Gastrocnemius medialis (tissue), 4 donors: Measurements from ENCODE around the gene TMEM214.

Experiments
- POLR2A ChIP-seq, 2 donors: fragments of 450-650 bp; IDR thresholded peaks; one replicate each; pipeline ENCODE4 v1.6.1; 2017; ENCODE audit warnings: antibody characterized with exemption in 2 of 2, mild to moderate bottlenecking in 2 of 2, moderate library complexity in 2 of 2
- TF ChIP-seq, protein P1 (sequence below), 5 experiments: fragments of 450-650 bp in 3 of 5; fragments of 200-600 bp in 2 of 5; sonication (generic) in 2 of 5; IDR thresholded peaks in 4 of 5; conservative IDR thresholded peaks in 1 of 5; 1 replicate in 4 of 5; 2 replicates in 1 of 5; pipeline ENCODE4 v1.5.1; 2016 to 2019; ENCODE audit warnings: antibody characterized with exemption in 5 of 5, mild to moderate bottlenecking in 3 of 5, moderate library complexity in 3 of 5

DNA sequence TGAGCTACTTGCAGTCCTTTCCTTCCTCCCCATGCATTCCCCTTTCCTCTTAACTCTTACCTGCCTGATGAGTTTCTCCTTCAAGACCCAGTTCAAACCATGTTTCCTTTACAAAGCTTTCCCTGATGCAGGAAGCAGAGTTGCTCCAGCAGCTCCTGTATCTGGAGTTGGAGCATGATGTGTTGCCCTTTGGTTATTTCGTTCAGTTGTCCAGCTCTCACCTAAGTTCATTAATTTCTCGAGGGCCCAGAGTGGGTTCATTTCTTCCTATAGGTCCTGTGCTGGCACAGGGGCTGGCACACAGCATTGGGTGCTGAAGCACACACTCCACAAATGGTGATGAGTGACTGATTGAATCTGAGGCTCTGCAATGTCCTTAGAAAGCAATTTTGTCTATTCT lies 23.0 kb upstream of the TMEM214 start:
- TF ChIP-seq POLR2A (IDR thresholded peaks at IDR 0.05) = no peak
- TF ChIP-seq, protein P1, sequence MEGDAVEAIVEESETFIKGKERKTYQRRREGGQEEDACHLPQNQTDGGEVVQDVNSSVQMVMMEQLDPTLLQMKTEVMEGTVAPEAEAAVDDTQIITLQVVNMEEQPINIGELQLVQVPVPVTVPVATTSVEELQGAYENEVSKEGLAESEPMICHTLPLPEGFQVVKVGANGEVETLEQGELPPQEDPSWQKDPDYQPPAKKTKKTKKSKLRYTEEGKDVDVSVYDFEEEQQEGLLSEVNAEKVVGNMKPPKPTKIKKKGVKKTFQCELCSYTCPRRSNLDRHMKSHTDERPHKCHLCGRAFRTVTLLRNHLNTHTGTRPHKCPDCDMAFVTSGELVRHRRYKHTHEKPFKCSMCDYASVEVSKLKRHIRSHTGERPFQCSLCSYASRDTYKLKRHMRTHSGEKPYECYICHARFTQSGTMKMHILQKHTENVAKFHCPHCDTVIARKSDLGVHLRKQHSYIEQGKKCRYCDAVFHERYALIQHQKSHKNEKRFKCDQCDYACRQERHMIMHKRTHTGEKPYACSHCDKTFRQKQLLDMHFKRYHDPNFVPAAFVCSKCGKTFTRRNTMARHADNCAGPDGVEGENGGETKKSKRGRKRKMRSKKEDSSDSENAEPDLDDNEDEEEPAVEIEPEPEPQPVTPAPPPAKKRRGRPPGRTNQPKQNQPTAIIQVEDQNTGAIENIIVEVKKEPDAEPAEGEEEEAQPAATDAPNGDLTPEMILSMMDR (IDR thresholded peaks at IDR 0.05 in 4 of 5, conservative IDR thresholded peaks at IDR 0.05 in 1 of 5) = no peak
